Testis (tissue), 2 donors: ENCODE data around the gene BLM.

Experiments used
- POLR2A ChIP-seq: fragments of 450-650 bp; IDR thresholded peaks from one replicate; pipeline ENCODE4 v1.6.1; 2017; ENCODE audit warnings: antibody characterized with exemption, mild to moderate bottlenecking, moderate library complexity
- TF ChIP-seq, protein P1 (sequence below), 3 experiments: fragments of 450-650 bp in 2 of 3; fragments of 200-600 bp in 1 of 3; sonication (generic) in 1 of 3; IDR thresholded peaks; one replicate each; pipeline ENCODE4 v1.5.1; 2016 to 2019; ENCODE audit warnings: antibody characterized with exemption in 3 of 3, mild to moderate bottlenecking in 2 of 3, moderate library complexity in 1 of 3

DNA sequence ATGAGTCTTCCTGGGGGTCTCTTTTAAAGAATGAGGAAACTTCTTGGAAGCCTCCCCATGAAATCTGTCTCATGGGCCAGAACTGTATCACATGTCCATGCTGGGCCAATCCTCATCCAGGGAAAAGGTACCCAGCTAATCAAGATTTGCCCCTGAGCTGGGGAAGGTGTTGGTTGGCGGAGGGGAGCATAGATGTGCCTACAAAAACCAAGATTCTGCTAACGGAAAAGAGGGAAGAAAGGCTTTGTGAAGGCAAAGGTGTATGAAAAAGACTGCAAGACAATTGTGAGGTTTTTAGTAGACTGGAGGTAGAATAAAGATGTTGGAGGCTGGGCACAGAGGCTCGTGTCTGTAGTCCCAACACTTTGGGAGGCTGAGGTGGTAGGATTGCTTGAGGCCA, 18.5 kb upstream of the BLM start:
- TF ChIP-seq, protein P1, sequence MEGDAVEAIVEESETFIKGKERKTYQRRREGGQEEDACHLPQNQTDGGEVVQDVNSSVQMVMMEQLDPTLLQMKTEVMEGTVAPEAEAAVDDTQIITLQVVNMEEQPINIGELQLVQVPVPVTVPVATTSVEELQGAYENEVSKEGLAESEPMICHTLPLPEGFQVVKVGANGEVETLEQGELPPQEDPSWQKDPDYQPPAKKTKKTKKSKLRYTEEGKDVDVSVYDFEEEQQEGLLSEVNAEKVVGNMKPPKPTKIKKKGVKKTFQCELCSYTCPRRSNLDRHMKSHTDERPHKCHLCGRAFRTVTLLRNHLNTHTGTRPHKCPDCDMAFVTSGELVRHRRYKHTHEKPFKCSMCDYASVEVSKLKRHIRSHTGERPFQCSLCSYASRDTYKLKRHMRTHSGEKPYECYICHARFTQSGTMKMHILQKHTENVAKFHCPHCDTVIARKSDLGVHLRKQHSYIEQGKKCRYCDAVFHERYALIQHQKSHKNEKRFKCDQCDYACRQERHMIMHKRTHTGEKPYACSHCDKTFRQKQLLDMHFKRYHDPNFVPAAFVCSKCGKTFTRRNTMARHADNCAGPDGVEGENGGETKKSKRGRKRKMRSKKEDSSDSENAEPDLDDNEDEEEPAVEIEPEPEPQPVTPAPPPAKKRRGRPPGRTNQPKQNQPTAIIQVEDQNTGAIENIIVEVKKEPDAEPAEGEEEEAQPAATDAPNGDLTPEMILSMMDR (IDR thresholded peaks at IDR 0.05) = no peak
- no peak for TF ChIP-seq POLR2A
